Activated T-cell treated with anti-CD3 and anti-CD28 coated beads, Interleukin-2, amount 50 U/mL, for 4 hours (primary cell): Measurements from ENCODE around the gene EVPL. TPM values are rescaled to one million over a fixed set of nuclear protein-coding genes. Genes with fewer than 3 reads are reported as not detected.
A peak's percentile ranks its signal among the peaks of the same experiment; 100 is the strongest.

ENCODE experiments used
- ATAC-seq, 2 donors: fragments of 200-7000 bp; cut with Tn5 transposase; one replicate each; pipeline ENCODE4 v1.10.0; 2021
- DNase-seq: peaks from one replicate; pipeline ENCODE4 v3.0.0-alpha.2; 2020
- H3K27me3 Mint-ChIP-seq: one replicate; pipeline ENCODE4 v1.8.0; 2021; ENCODE audit warnings: low read depth, mixed read lengths
- H3K36me3 Mint-ChIP-seq: one replicate; pipeline ENCODE4 v1.8.0; 2022; ENCODE audit warnings: mixed read lengths; ENCODE audit not compliant: insufficient read depth
- H3K4me1 Mint-ChIP-seq: one replicate; pipeline ENCODE4 v1.8.0; 2021; ENCODE audit warnings: low read depth, mixed read lengths
- H3K4me3 Mint-ChIP-seq: one replicate; pipeline ENCODE4 v1.8.0; 2021; ENCODE audit warnings: mild to moderate bottlenecking, moderate library complexity, mixed read lengths
- H3K9me3 Mint-ChIP-seq: one replicate; pipeline ENCODE4 v1.8.0; 2021; ENCODE audit warnings: mixed read lengths
- total RNA-seq, 3 donors: library from RNA; stranded (reverse); gene quantifications; one replicate each; pipeline ENCODE4 v1.2.1, GENCODE V29; 2021

The EVPL gene
- total RNA-seq, 3 donors from 2014 or later, result 0.11 to 0.18 (median 0.11) TPM

DNA sequence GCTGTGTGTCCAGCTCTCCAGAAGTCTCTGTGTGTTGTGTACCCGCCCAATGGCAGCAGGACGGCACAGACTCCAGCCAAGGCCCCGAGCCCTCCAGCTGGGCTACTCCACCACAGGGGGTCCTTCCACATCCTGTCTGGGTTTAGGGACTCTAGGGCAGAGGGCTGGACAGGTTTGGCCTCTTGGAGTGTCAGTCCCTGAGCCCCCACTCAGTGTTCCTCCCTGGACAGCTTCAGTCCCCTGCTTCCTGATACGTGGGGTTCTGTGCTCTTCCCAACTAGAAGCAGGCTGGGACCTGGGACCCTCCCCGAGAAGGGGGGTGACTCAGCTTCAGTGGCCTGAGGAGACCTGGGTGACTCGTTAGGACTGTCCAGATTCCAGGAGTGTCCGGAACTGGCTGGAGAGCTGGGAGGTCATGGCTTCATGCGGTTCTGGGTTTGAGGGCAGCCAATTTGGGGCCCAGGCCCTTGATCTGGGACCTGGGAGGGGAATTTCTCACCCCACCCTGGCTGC is 22.3 kb downstream of the EVPL start:
- Mint-ChIP-seq H3K27me3 (no peaks in the 10 kb centered on the region), H3K4me3 (no peak overlapping the region), H3K9me3 (no peaks in the 10 kb centered on the region), H3K36me3 (peaks cover 4% of the 10 kb centered on the region), H3K4me1 (peaks cover 2% of the 10 kb centered on the region)
- DNase-seq (no peak), ATAC-seq (no peak)

DNA sequence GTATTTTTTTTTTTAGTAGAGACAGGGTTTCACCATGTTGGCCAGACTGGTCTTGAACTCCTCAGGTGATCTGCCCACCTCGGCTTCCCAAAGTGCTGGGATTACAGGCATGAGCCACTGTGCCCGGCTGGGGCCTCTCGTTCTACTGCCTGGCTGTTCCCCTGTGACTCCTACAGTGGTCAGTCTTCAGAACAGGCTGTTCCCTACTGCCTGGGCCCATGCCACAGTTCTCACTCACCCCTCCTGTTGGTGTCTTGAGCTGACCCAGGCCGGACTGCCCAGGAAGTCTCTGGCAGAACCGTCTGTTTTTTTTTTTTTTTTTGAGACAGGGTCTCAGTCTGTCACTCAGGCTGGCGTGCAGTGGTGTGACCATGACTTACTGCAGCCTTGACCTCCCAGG is 23.2 kb downstream of the EVPL start:
- Mint-ChIP-seq H3K4me1 (peaks cover 2% of the 10 kb centered on the region), H3K27me3 (no peaks in the 10 kb centered on the region), H3K4me3 (no peak overlapping the region), H3K36me3 (peaks cover 4% of the 10 kb centered on the region), H3K9me3 (no peaks in the 10 kb centered on the region)
- ATAC-seq (no peak), DNase-seq (no peak)

DNA sequence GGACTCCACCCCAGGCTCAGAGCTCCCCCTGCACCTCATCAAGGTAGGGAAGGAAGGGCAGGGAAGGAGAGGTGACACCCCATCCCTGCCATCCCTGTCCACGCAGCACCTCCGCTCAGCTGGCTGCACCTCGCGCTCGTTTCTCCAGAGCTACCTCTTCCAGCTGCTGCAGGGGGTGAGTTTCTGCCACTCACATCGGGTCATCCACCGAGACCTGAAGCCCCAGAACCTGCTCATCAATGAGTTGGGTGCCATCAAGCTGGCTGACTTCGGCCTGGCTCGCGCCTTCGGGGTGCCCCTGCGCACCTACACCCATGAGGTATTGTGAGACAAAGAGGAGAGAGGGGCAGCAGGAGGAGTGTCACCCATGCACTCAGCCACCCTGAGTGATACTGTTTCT is 25.0 kb downstream of the EVPL start:
- H3K9me3 Mint-ChIP-seq, result no peaks in the 10 kb centered on the region
- ATAC-seq (no peak), DNase-seq (no peak)
- H3K27me3 Mint-ChIP-seq, result no peaks in the 10 kb centered on the region
- peaks cover 8% of the 10 kb centered on the region for H3K4me1 Mint-ChIP-seq
- no peak overlapping the region for H3K4me3 Mint-ChIP-seq
- H3K36me3 Mint-ChIP-seq, result peaks cover 4% of the 10 kb centered on the region

DNA sequence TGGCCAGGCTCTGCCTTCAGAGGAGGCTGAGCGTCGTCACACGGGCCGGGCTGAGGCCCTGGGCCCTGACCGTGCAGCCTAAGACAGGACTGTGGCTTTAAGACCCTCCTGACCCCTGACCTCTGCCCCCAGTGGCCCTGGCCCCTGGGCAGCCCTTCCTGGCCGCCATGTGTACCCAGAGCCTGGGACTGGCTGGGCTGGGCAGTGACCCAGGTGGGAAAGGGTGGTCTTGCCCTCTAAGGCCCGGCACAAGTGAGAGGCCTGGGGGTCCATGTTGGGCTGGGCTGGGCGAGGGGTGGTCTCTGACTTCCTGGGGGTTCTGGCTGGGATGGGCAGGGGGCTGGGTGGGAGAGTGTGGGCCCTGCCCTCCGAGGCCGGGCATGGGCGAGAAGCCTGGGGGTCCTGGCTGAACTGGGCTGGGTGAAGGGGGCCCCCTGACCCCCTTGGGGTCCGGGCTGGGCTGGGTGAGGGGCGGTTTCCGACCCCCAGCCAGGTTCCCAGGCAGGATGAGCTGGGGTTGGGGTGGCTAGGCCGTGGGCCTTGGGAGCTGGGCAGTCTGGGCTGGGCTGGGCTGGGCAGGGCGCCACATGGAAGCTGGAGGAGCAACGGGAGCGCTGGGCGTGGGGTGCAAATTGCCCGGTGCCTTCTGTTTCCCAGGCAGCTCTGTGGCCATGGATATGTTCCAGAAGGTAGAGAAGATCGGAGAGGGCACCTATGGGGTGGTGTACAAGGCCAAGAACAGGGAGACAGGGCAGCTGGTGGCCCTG is 26.2 kb downstream of the EVPL start, which contains the start of gene CDK3:
Gene CDK3, plus strand, starts transcription at position 101 of the 767 bp plus-strand sequence. Its CDS starts 571 bp downstream, at position 672.
- H3K36me3 Mint-ChIP-seq, result peaks cover 4% of the 10 kb centered on the region
- no peaks in the 10 kb centered on the region for H3K9me3 Mint-ChIP-seq
- ATAC-seq, result no peak
- H3K27me3 Mint-ChIP-seq, result no peaks in the 10 kb centered on the region
- no peak within 1 kb of the TSS for H3K4me3 Mint-ChIP-seq
- H3K4me1 Mint-ChIP-seq, result peaks cover 15% of the 10 kb centered on the region
- no peak for DNase-seq

DNA sequence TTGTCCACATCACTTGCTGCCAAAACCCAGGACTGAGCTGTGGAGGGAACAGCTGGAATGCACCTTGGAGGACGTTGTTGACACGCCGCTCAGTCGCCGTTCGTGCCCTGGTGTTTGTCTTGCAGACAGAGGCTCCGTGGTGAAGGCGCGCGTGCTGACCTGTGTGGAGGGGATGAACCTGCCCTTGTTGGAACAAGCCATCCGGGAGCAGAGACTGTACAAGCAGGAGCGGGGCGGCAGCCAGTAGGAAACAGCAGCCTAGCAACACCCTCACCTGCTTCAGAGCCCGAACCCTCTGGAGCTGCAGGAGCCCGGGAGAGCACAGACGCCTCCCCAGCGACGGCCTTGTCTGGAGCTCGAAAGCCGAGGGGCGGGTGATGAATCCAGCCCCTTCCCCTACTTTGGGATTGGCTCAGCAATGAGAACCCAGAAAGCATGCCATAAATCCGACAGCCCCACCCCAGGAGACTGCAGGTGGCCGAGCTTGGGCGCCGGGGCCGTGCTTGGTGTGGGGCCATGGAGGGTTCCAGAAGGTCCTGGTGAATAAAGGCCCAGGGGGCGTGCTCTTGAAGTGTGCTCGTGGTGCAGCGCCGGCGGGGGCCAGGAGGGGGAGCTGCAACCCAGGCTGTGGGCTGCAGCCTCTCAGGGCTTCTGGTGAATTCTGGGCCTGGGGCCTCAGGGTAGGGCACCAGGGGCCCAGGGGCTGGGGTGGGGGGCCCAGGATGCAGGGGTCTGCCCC is 26.9 kb downstream of the EVPL start:
- peak; percentile 76 to 78 for ATAC-seq

DNA sequence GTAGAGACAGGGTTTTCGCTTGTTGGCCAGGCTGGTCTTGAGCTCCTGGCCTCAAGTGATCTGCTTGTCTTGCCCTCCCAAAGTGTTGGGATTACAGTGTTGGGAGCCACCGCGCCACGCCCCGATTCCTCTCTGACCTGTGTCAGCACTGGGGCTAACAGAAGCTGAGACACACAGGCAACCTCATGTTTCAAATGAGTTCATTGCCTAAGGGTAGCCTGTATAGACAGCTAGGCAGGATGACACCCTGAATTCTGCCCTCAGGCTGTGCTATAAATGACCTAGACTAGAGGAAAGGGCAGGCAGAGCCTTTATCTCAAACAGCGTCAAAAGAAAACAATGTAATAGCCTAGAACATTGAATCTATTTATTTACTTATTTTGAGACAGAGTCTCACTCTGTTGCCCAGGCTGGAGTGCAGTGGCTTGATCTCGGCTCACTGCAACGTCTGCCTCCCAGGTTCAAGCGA is 28.7 kb downstream of the EVPL start:
- no peak overlapping the region for H3K4me3 Mint-ChIP-seq
- no peak for DNase-seq
- H3K27me3 Mint-ChIP-seq, result no peaks in the 10 kb centered on the region
- no peaks in the 10 kb centered on the region for H3K9me3 Mint-ChIP-seq
- peaks cover 13% of the 10 kb centered on the region for H3K4me1 Mint-ChIP-seq
- no peak for ATAC-seq
- H3K36me3 Mint-ChIP-seq, result peaks cover 1% of the 10 kb centered on the region

More for the DNA sequence above, 26.9 kb downstream of the EVPL start:
- peaks cover 13% of the 10 kb centered on the region for H3K4me1 Mint-ChIP-seq
- no peaks in the 10 kb centered on the region for H3K9me3 Mint-ChIP-seq
- no peaks in the 10 kb centered on the region for H3K36me3 Mint-ChIP-seq
- DNase-seq, result peak; percentile 57
- H3K27me3 Mint-ChIP-seq, result no peaks in the 10 kb centered on the region
- H3K4me3 Mint-ChIP-seq, result no peak overlapping the region

DNA sequence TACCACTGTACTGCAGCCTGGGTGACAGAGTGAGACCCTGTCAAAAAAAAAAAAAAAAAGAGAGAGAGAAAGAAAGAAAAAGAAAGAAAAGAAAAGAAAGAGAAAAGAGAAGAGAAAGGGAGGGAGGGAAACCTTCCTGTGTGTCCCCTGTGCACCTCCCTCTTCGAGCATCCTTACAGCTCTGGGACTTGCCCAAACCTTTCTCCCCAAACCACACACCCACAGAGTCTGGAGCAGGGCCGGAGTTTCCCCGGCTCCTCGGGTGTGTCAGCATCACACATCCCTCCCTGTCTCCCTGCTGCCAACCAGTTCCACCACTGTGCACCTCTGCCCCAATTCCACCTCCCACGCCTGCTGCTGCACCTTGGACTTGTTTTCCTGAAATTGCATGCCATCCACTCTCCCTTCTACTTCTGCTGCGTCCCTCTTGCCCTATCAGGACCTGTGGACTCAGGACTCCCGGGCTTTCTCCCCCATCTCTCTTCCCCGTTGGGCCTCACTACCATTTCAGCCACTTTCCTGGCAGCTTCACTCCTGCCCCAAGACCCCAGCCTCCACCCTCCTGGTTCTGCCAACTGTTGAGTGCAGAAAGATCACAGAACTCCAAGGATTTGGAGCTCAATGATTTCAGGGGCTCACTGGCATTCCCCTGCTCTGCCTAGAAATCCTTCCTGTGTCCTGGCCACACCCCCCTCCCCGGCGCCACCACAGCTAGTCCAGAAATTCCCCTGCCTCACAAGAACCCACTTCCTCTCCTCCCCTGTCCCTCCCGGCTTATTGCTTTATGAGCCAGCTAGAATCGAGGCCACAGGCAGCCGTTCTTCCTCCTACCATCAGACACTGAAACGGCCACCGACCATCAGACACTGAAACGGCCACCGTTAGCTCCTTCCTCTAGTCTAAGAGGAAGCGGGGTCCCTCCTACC is 30.2 kb downstream of the EVPL start:
- DNase-seq (no peak), ATAC-seq (peak; percentile 58 to 69)
- H3K36me3 Mint-ChIP-seq, result peaks cover 1% of the 10 kb centered on the region
- H3K4me1 Mint-ChIP-seq, result peaks cover 13% of the 10 kb centered on the region
- H3K27me3 Mint-ChIP-seq, result no peaks in the 10 kb centered on the region
- peak overlapping the region; percentile 35 for H3K4me3 Mint-ChIP-seq
- H3K9me3 Mint-ChIP-seq, result no peaks in the 10 kb centered on the region

DNA sequence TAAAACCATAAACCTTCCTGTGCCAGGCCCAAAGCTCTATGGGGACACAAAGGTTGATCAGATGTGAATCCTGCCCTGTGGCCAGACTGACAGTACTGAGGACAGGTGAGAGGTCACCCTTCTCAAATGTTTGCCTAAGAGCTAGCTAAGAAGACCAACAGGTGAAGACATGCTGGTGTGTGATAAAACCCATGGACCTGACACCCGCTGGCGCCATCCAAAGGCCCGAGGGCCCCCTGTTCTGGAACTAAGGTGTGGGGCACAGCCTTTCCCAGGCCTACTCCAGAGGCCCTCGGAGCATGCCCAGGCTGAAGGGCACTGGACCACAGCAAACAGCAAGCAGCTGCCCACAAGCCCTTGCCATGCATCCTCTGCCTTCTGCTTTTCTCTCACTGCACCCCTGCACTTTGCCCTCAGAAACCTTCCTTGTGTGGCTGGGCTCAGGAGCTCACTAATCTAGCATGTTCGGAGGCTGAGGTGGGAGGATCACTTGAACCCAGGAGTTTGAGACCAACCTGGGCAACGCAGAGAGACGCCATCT is 31.7 kb downstream of the EVPL start:
- Mint-ChIP-seq H3K36me3 (peaks cover 5% of the 10 kb centered on the region), H3K4me1 (peaks cover 13% of the 10 kb centered on the region), H3K4me3 (no peak overlapping the region), H3K9me3 (no peaks in the 10 kb centered on the region), H3K27me3 (no peaks in the 10 kb centered on the region)
- DNase-seq, result no peak
- no peak for ATAC-seq

DNA sequence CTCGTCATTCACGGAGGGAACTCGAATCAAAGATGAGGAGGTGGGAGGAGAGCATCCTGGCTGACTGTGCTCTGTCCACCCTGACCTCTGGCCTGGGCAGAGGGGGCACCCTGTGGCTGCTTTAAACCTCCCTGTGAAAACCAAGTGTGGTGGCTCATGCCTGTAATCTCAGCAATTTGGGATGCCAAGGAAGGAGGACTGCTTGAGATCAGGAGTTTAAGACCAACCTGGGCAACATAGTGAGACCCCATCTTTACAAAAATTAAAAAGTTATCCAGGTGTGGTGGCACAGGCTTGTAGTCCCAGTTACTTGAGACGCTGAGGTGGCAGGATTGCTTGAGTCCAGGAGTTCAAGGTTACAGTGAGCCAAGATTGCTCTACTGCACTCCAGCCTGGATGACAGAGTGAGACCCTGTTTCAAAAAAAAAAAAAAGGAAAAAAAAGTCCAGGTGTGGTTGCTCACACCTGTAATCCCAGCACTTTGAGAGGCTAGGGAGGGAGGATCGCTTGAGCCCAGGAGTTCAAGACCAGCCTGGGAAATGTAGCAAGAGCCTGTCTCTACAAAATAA is 32.2 kb downstream of the EVPL start:
- peaks cover 13% of the 10 kb centered on the region for H3K4me1 Mint-ChIP-seq
- DNase-seq (no peak), ATAC-seq (no peak)
- no peak overlapping the region for H3K4me3 Mint-ChIP-seq
- H3K36me3 Mint-ChIP-seq, result peaks cover 5% of the 10 kb centered on the region
- no peaks in the 10 kb centered on the region for H3K27me3 Mint-ChIP-seq
- no peaks in the 10 kb centered on the region for H3K9me3 Mint-ChIP-seq

DNA sequence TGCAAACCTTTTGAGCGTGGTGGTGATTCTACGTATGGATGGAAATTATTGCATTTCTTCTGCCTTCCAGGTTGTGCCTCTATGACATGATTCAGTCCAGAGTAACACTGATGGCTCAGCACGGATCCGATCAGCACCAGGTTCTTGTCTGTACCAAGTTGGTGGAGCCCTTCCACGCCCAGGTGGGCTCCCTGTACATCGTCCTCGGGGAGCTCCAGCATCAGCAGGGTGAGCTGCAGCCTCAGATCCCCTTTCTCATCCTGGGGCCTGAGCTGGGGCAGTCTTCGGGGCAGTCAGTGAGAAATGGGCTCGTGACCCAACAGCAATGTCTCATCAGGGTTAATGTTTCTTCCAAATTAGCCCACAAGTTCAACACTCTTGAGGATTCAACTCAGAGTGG is 35.7 kb downstream of the EVPL start:
- no peaks in the 10 kb centered on the region for H3K27me3 Mint-ChIP-seq
- H3K36me3 Mint-ChIP-seq, result peaks cover 9% of the 10 kb centered on the region
- no peak overlapping the region for H3K4me3 Mint-ChIP-seq
- DNase-seq, result no peak
- ATAC-seq, result no peak
- no peaks in the 10 kb centered on the region for H3K4me1 Mint-ChIP-seq
- no peaks in the 10 kb centered on the region for H3K9me3 Mint-ChIP-seq

DNA sequence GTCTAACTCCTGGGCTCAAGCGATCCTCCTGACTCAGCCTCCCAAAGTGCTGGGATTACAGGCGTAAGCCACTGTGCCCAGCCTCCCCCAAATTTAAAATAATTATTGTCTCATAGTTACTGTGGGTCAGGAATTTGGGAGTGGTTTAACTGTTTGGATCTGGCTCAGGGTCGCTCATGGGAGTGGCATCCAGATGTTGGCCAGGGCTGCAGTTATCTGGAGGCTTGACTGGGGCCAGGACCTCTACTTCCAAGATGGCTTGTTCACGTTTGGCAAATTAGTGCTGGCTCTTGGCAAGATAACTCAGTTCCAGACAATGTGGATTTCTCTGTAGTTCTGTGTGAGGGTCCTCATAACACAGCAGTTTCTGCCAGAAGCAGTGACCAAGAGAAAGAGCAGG is 40.1 kb downstream of the EVPL start:
- ATAC-seq, result no peak
- Mint-ChIP-seq H3K27me3 (no peaks in the 10 kb centered on the region), H3K9me3 (no peaks in the 10 kb centered on the region), H3K4me3 (no peak overlapping the region), H3K36me3 (peaks cover 8% of the 10 kb centered on the region), H3K4me1 (no peaks in the 10 kb centered on the region)
- no peak for DNase-seq

DNA sequence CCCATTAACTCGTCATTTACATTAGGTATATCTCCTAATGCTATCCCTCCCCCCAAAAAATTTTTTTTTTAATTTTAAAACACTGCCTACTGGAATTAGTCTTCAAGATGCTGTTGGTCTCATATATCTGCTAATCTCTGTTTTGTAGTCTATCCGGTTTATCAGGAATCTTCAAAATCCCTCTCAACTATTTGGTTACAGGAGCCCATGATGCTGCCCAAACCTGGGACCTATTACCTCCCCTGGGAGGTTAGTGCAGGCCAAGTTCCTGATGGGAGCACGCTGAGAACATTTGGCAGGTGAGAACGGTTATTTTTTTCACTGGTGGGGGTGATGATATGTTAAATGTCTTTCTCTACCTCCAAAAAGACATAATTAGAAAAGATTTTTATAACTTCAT is 41.1 kb downstream of the EVPL start:
- Mint-ChIP-seq H3K4me1 (no peaks in the 10 kb centered on the region), H3K9me3 (no peaks in the 10 kb centered on the region), H3K36me3 (peaks cover 4% of the 10 kb centered on the region), H3K27me3 (no peaks in the 10 kb centered on the region), H3K4me3 (no peak overlapping the region)
- ATAC-seq, result no peak
- no peak for DNase-seq

DNA sequence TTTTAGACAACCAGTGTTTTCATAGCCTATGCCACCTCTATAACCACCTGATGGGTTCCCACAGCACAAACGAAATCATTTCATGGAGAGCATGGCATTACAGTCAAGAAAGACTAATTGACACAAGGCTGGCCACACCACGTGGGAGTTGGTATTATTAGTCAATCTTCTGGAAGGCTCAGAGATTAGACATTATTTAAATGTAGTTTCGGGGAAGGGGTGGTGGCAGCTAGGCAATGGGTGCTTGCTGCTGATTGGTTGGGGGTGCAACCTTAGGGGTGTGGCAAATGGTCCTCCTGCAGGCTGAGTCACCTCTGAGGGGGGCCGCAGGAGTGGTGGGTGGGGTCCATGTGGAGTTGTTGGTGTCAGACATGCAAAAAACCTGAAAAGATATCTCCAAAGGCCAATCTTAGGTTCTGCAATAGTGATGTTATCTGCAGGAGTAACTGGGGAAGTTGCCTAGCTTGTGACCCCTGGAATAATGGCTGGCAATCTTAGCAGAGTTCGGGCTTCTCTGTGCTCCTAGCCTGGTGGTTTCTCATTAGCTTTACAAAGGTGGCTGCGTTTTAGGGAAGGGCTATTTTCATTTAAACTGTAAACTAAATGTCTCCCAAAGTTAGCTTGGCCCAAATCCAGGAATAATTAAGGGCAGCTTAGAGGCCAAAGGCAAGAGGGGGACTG is 43.5 kb downstream of the EVPL start:
- no peak for DNase-seq
- H3K4me1 Mint-ChIP-seq, result peaks cover 7% of the 10 kb centered on the region
- no peaks in the 10 kb centered on the region for H3K27me3 Mint-ChIP-seq
- no peak overlapping the region for H3K4me3 Mint-ChIP-seq
- peaks cover 4% of the 10 kb centered on the region for H3K36me3 Mint-ChIP-seq
- ATAC-seq, result no peak
- no peaks in the 10 kb centered on the region for H3K9me3 Mint-ChIP-seq
